GM11168 (cell line): ENCODE data around the gene ENDOD1.
"Not testable (repeated sequence)": the region's sequence is repeated elsewhere in the genome, so short reads cannot be mapped to it uniquely, and the experiment has no call there.

ENCODE experiments used
- in situ Hi-C: fragments of 300-500 bp; cut with MboI; formaldehyde crosslinking; loops from one replicate; pipeline ENCODE4 v1.12.0; 2022; ENCODE audit warnings: low sequenced_read_pairs; ENCODE audit not compliant: unreplicated experiment

Gene ENDOD1

GRCh38 chr11:95135880-95136279 is 46.2 kb downstream of the ENDOD1 start:
- in situ Hi-C loops = no loop called here

DNA sequence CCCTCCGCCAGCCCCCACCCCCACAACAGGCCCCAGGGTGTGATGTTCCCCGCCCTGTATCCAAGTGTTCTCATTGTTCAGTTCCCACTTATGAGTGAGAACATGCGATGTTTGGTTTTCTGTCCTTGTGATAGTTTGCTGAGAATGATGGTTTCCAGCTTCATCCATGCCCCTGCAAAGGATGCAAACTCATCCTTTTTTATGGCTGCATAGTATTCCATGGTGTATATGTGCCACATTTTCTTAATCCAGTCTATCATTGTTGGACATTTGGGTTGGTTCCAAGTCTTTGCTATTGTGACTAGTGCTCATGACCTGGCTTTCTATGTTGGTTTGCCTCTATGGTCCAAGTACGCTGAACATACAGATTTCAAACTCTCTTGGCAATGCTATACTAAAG is 47.1 kb downstream of the ENDOD1 start:
- in situ Hi-C loops = not testable (repeated sequence)

GRCh38 chr11:95137299-95137698 is 47.7 kb downstream of the ENDOD1 start:
- in situ Hi-C loops = no loop called here

DNA sequence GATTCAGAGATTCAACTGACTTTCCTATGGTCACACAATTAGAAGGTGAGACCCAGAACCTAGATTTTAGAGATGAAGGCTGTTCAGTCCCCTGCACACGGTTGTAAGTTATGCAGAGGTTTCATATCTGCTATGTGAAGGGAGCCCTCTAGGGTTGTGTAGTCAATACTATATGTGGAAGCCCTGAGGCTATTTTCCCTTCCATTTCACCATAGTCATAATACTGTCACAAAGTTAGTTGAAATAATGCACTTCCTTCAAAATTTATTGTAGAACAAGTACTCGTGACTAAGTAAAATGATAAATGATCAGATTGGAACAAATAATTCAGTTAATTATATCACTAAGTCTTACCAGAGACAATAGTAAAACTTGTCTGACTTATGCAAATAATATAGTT is 48.8 kb downstream of the ENDOD1 start:
- in situ Hi-C loops = no loop called here

DNA sequence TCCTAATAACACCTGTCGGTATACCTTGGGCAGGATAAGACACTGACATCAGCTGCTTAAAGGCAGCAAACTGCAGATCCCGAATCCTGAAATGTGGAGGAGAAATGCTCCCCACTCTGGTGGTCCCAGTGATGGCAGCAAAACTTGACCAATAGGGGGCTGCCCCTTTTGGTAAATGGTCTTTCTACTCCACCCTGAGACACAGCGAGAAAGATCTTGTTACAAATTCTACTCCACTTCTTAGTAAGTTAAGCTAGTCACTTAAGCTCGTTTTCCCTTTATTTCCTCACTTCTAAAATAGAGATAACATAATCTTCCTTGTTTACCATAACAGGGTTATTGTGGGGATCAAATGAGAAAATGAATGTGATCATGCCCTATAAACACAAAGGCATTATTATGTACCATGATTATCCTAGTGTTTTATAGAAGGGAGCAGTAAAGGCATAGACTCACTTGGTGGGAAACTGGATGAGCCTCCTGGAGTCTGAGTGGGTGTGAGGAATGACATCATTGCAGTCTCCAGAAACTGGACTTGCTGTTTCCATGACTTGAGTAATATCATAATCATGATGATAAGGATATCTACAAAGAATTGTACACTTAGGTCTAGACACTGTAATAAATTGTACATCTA is 50.9 kb downstream of the ENDOD1 start:
- in situ Hi-C loops = no loop called here

- in situ Hi-C loops = no loop called here
Measured at GRCh38 chr11:95142431-95142830, 52.8 kb downstream of the ENDOD1 start.

DNA sequence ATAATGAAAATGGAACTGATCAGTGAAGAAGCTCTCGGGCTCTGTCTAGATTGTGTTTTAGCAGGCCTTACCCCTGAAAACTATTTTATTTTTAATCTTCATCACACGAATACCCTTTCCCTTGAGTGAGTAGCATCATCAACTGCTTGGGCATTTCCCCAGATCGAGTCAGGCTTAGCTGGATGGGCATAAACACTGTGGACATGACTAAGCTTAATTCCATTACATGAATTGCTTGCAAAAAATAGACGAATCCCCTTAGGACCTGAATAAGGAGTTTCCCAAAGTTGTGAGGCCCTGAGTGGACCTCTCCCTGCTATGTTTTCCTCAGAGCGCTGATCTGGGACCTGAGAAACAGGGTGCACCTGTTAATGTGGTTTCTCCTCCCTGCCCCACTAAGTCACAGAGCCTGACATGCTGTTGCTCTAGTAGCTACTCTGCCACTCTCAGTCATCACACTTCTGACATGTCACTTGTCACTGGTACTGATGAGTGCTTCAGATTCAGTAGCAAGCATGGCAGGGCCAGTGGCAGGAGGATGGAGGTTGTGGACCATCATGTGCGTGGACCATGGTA is 53.5 kb downstream of the ENDOD1 start:
- in situ Hi-C loops = no loop called here

DNA sequence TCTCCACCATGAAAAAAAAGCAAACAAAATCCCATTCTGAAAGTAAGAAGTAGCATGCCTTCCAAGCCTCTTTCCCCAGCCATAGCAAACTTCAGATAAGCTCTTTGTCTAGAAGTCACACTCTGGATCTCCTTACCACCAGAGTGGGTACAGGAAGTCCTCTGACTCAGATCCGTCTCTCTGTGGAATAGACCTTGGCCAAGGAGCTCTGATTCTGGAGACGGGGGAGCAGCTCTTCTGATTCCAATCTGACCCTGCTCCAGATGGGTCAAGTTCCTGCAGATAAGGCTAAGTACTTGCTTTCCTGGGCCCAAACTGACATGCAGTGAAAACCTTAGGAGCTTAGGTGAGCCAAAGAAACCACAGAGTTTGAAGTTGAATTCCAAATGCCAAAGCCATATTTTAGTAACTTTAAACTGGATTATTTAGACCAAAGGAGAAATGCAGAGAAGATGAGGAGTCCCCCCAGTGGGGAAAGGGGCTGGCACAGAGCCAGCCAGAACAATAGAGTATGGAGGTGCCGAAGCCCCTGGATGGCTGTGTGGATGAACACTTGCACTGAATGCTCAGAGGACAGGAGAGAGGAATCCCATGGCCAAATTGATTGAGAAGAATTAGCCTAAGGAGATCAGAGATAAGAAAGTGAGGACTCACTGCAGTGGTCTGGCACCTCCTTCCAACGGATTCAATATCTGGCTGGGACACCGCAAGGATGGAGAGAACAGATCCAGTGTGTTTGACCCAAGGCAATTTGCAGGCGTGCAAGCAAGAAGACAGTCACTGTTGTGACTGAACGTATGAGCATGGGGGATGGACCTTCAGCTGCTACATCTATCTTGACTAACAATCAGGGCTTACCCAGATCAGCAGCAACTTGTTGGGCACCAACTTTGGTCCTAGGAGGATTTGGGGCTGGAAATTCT is 54.9 kb downstream of the ENDOD1 start:
- in situ Hi-C loops = no loop called here

DNA sequence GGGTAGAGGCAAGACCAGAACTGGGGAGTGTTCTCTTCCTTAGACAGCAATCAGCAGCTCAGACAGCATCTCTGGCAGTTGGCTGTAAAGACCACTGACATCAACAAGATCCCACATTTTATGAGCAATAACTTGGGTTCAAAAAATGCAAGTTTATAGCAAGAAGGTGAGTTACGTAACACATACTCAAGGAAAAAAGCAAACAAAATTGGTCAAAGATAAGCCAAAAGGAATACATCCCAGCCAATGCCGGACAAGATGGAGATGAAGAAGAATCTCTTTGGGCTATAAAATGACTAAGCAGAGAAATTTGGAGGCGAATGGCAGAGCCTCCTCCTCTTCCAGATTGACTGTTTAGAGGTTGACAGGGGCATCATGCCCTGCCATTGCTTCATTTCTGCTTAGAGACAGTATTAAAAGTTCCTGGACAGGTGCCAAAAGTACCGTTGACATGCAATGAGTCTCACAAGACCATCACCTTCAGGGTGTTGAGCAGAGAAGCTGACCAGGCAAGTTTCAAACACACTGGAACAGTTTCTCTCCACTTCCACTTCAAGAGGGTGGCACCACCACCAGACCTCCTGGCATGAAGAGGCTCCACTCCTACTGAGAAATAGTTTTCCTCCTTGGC is 55.9 kb downstream of the ENDOD1 start:
- in situ Hi-C loops = no loop called here

- in situ Hi-C loops = no loop called here
Measured at GRCh38 chr11:95147364-95147905, 57.8 kb downstream of the ENDOD1 start.

GRCh38 chr11:95148406-95148805 is 58.8 kb downstream of the ENDOD1 start:
- in situ Hi-C loops = no loop called here

GRCh38 chr11:95148938-95149337 is 59.3 kb downstream of the ENDOD1 start:
- in situ Hi-C loops = no loop called here

- in situ Hi-C loops = no loop called here
Measured at GRCh38 chr11:95149651-95150364, 60.2 kb downstream of the ENDOD1 start.

- in situ Hi-C loops = no loop called here
Measured at GRCh38 chr11:95150956-95151684, 61.5 kb downstream of the ENDOD1 start.

- in situ Hi-C loops = no loop called here
Measured at GRCh38 chr11:95152876-95153856, 63.5 kb downstream of the ENDOD1 start.

DNA sequence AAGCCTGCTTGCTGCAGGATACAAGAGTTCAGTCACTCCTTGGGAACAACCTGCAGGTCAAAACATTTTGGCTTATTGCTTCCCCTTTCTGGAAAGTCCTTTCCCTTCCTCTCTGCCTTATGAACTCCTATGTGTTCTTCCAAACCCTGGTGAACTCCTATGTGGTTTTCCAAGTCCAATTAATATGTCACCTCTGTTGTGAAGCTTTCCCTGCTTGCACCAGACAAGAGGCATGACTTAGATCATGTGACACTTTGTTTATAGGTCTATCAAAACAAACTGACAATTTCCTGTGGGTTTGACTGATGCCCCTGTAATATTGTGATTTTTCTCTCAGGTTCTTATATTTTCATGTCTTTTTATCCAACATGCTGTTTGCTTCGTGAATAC is 64.2 kb downstream of the ENDOD1 start:
- in situ Hi-C loops = no loop called here

GRCh38 chr11:95154514-95154913 is 64.9 kb downstream of the ENDOD1 start:
- in situ Hi-C loops = no loop called here

GRCh38 chr11:95155385-95155784 is 65.7 kb downstream of the ENDOD1 start:
- in situ Hi-C loops = loop anchor here (5.0 kb wide), 2 partner anchors 537 to 607 kb away; no protein-coding TSS in a partner anchor
